A673 (cell line): ENCODE results near the gene FOLR2. TPM values are rescaled to one million over a fixed set of nuclear protein-coding genes. Genes with fewer than 3 reads are reported as not detected.

ENCODE experiments used
- BruUV-seq: library from RNA; stranded (reverse); fragments of 400-500 nt; replicated peaks from 2 replicates; lab custom pipeline; 2021; lab: Mats Ljungman, UMichigan
- CTCF ChIA-PET: fragments of 300-600 bp; sonication (Branson Sonifier 250); formaldehyde crosslinking; loops from one replicate; lab custom pipeline; 2022; ENCODE audit warnings: antibody characterized with exemption; lab: Charles Lee
- POLR2A ChIA-PET: fragments of 300-600 bp; sonication (Branson Sonifier 250); formaldehyde crosslinking; loops from one replicate; lab custom pipeline; 2022; ENCODE audit warnings: antibody characterized with exemption; ENCODE audit not compliant: low non-redundant PET; lab: Charles Lee
- DNase-seq: peaks from one replicate; pipeline ENCODE4 v3.0.0-alpha.2; 2015; ENCODE audit warnings: low spot score
- H3K27ac ChIP-seq: fragments of 200-600 bp; sonication (generic); 2 replicates; pipeline ENCODE4 v1.5.1; 2016; ENCODE audit warnings: mixed run types, low read depth, mild to moderate bottlenecking, mixed read lengths, antibody characterized with exemption, low read length; ENCODE audit not compliant: poor library complexity, severe bottlenecking
- H3K27me3 ChIP-seq: fragments of 200-600 bp; sonication (generic); replicated peaks from 2 replicates; pipeline ENCODE4 v1.6.1; 2017; ENCODE audit warnings: mixed run types, low read depth, mild to moderate bottlenecking, mixed read lengths, antibody characterized with exemption, low read length; ENCODE audit not compliant: insufficient read depth, poor library complexity
- H3K36me3 ChIP-seq: fragments of 200-600 bp; sonication (generic); 2 replicates; pipeline ENCODE4 v1.6.1; 2016; ENCODE audit warnings: mixed run types, mild to moderate bottlenecking, mixed read lengths, antibody characterized with exemption, low read length; ENCODE audit not compliant: insufficient read depth, poor library complexity, severe bottlenecking
- H3K4me1 ChIP-seq: fragments of 200-600 bp; sonication (generic); 2 replicates; pipeline ENCODE4 v1.6.1; 2017; ENCODE audit warnings: mixed run types, mild to moderate bottlenecking, mixed read lengths, antibody characterized with exemption, low read length; ENCODE audit not compliant: insufficient read depth, poor library complexity, severe bottlenecking
- H3K4me3 ChIP-seq: fragments of 200-600 bp; sonication (generic); 2 replicates; pipeline ENCODE4 v1.5.1; 2016; ENCODE audit warnings: low read depth, mixed run types, mild to moderate bottlenecking, mixed read lengths, low read length; ENCODE audit not compliant: poor library complexity, severe bottlenecking
- H3K9me3 ChIP-seq: fragments of 200-600 bp; sonication (generic); 2 replicates; pipeline ENCODE4 v1.6.1; 2016; ENCODE audit warnings: mixed run types, low read depth, mild to moderate bottlenecking, mixed read lengths, antibody characterized with exemption, low read length; ENCODE audit not compliant: poor library complexity, severe bottlenecking
- EZH2 ChIP-seq: fragments of 200-600 bp; sonication (generic); IDR thresholded peaks from 2 replicates; pipeline ENCODE4 v1.6.1; 2017; ENCODE audit warnings: borderline replicate concordance, low read depth, mild to moderate bottlenecking, mixed read lengths, antibody characterized with exemption, low read length; ENCODE audit not compliant: poor library complexity, severe bottlenecking
- intact Hi-C: fragments of 100-400 bp; cut with micrococcal nuclease; formaldehyde crosslinking; loops from one replicate; pipeline ENCODE4 v1.10.0; 2022; ENCODE audit not compliant: unreplicated experiment
- total RNA-seq: library from RNA; stranded (reverse); gene quantifications from 2 replicates; pipeline ENCODE4 v1.2.3, GENCODE V29; 2021
- TF ChIP-seq, protein P1 (sequence below): fragments of 300-800, 200-600 bp; sonication (generic); conservative IDR thresholded peaks from 2 replicates; pipeline ENCODE4 v1.5.1; 2017; ENCODE audit warnings: low read depth, mild to moderate bottlenecking, antibody characterized with exemption, low read length, moderate library complexity, mixed read lengths

FOLR2 gene
- total RNA-seq, 1 experiment from 2014 or later = not detected

DNA sequence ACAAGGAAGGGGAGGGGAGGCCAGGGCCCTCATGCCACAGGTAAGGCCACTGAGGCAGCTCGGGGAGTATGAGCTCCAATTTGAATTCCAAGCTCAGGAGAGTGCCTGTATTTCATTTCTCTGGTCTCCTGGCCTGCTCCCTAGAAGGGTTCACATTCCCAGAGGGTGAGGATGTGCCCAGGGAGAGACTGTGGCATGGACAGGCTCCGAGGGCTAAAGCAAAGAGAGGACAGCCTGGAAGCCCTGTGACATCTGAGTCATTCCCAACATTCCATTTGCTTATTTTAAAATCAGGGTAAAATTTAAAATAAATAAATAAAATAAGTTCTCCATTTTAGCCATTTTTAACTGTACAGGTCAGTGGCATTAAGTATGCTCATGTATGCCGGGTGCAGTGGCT, 43.3 kb upstream of the FOLR2 start:
- intact Hi-C loops = no loop called here
- DNase-seq = no peak
- no TSS peak for BruUV-seq
- ChIA-PET POLR2A (interaction anchor here (0.5 kb wide), 1 partner anchor 1547 kb away, joined by 9 read pairs; no protein-coding TSS in a partner anchor), CTCF (no interaction called here)
- TF ChIP-seq EZH2 = no peak
- TF ChIP-seq, protein P1, sequence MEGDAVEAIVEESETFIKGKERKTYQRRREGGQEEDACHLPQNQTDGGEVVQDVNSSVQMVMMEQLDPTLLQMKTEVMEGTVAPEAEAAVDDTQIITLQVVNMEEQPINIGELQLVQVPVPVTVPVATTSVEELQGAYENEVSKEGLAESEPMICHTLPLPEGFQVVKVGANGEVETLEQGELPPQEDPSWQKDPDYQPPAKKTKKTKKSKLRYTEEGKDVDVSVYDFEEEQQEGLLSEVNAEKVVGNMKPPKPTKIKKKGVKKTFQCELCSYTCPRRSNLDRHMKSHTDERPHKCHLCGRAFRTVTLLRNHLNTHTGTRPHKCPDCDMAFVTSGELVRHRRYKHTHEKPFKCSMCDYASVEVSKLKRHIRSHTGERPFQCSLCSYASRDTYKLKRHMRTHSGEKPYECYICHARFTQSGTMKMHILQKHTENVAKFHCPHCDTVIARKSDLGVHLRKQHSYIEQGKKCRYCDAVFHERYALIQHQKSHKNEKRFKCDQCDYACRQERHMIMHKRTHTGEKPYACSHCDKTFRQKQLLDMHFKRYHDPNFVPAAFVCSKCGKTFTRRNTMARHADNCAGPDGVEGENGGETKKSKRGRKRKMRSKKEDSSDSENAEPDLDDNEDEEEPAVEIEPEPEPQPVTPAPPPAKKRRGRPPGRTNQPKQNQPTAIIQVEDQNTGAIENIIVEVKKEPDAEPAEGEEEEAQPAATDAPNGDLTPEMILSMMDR = no peak
- Histone ChIP-seq H3K4me1 (no peaks in the 10 kb centered on the region), H3K4me3 (no peak overlapping the region), H3K9me3 (no peaks in the 10 kb centered on the region), H3K27me3 (no peaks in the 10 kb centered on the region), H3K36me3 (no peaks in the 10 kb centered on the region), H3K27ac (no peak overlapping the region)

DNA sequence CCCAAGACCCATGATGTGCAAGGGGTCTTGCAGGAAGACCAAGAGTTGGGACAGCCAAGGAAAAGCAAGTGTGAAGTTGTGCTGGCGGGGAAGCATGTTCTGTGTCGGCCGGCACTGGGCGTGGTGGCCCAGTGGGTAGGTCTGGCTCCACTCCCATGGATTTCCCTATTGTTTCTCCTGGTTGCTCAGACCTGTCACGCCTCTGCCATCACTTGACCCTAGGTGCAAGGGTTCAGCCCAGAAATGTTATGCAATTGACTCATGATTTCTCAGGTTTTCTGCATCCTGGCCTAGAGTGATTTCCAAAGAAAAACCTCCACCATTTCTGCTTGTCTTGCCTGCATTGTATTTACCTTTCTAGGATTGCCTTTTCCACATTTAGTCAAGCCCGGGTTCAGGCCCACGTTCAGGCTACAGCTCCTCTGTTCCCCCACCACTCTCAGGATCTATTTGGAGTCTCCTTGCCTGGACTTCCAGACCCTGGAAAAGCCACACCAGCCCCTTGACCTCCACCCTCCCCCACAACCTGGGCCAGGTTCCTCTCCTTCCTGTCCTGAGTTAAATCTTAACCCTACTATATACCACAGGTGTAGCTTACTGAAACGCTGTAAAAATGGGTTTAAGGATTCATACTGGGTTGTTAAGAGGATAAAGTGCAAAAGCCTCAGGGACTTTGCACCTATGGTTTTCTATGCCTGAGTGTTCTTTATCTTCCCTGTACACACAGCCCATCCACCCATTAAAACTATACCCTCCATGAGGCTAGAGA, 42.1 kb upstream of the FOLR2 start:
- no TSS peak for BruUV-seq
- no peak for DNase-seq
- POLR2A ChIA-PET = no interaction called here
- CTCF ChIA-PET = no interaction called here
- no peaks in the 10 kb centered on the region for H3K27me3 ChIP-seq
- H3K9me3 ChIP-seq = no peaks in the 10 kb centered on the region
- no peaks in the 10 kb centered on the region for H3K4me1 ChIP-seq
- intact Hi-C loops = no loop called here
- no peak for TF ChIP-seq EZH2
- TF ChIP-seq, protein P1 = no peak
- no peak overlapping the region for H3K4me3 ChIP-seq
- no peak overlapping the region for H3K27ac ChIP-seq
- no peaks in the 10 kb centered on the region for H3K36me3 ChIP-seq

DNA sequence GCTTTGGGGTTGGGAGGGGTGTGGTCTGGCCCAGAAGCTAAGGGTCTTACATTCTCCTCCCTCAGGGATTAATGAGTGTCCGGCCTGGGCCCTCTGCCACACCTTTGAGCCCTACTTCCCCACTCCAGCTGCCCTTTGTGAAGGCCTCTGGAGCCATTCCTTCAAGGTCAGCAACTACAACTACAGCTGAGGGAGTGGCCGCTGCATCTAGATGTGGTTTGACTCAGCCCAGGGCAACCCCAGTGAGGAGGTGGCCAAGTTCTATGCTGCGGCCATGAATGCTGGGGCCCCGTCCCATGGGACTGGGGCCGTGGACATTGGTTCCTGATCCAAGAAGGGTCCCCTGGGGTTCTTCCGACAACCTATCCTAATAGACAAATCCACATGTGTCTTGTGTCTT, 38.9 kb upstream of the FOLR2 start:
- ChIA-PET CTCF (no interaction called here), POLR2A (no interaction called here)
- no peak for DNase-seq
- intact Hi-C loops = no loop called here
- Histone ChIP-seq H3K4me1 (no peaks in the 10 kb centered on the region), H3K27me3 (no peaks in the 10 kb centered on the region), H3K36me3 (no peaks in the 10 kb centered on the region), H3K27ac (no peak overlapping the region), H3K9me3 (no peaks in the 10 kb centered on the region), H3K4me3 (no peak overlapping the region)
- TF ChIP-seq EZH2 = no peak
- TF ChIP-seq, protein P1 = no peak
- BruUV-seq = no TSS peak
